CD4-positive, alpha-beta T cell (primary cell): ENCODE data around the gene C2orf42. TPM values are rescaled to one million over a fixed set of nuclear protein-coding genes. Genes with fewer than 3 reads are reported as not detected.

Source experiments
- ATAC-seq: fragments of 200-7000 bp; cut with Tn5 transposase; one replicate; pipeline ENCODE4 v1.10.0; 2022; ENCODE audit warnings: mild to moderate bottlenecking; ENCODE audit not compliant: poor library complexity
- CTCF ChIA-PET: fragments of 350-600 bp; sonication (Branson Sonifier 250); formaldehyde crosslinking; loops from one replicate; lab custom pipeline; 2021; ENCODE audit warnings: antibody characterized with exemption, inconsistent platforms; lab: Charles Lee
- POLR2A ChIA-PET: fragments of 350-600 bp; sonication (Branson Sonifier 250); formaldehyde crosslinking; loops from one replicate; lab custom pipeline; 2021; ENCODE audit warnings: antibody characterized with exemption, inconsistent platforms; lab: Charles Lee
- DNase-seq, 14 experiments: peaks; one replicate each; pipeline ENCODE4 v3.0.0-alpha.2; 2013 to 2020; ENCODE audit warnings: mixed read lengths in 2 of 14
- H3K27ac ChIP-seq, 2 donors: one replicate each; pipeline versions ENCODE4 v1.5.1 to v1.7.0; 2013; ENCODE audit warnings: low read length in 2 of 2, low read depth in 1 of 2, mild to moderate bottlenecking in 1 of 2
- H3K27me3 ChIP-seq, 2 experiments: 1 replicate in 1 of 2; 2 replicates in 1 of 2; pipeline versions ENCODE4 v1.6.1 to v1.7.0; 2013; ENCODE audit warnings: low read length in 2 of 2, control low read depth in 1 of 2, mild to moderate bottlenecking in 1 of 2, moderate library complexity in 1 of 2; ENCODE audit not compliant: insufficient read depth in 2 of 2, control insufficient read depth in 1 of 2
- H3K36me3 ChIP-seq: one replicate; pipeline ENCODE4 v1.6.1; 2013; ENCODE audit warnings: low read length, control low read depth; ENCODE audit not compliant: insufficient read depth
- H3K4me1 ChIP-seq: one replicate; pipeline ENCODE4 v1.6.1; 2013; ENCODE audit warnings: low read length, control low read depth; ENCODE audit not compliant: insufficient read depth
- H3K4me3 ChIP-seq: one replicate; pipeline ENCODE4 v1.5.1; 2013; ENCODE audit warnings: mild to moderate bottlenecking, low read length, moderate library complexity
- H3K9me3 ChIP-seq, 2 experiments: 1 replicate in 1 of 2; 2 replicates in 1 of 2; pipeline versions ENCODE4 v1.6.1 to v1.7.0; 2013; ENCODE audit warnings: low read length in 2 of 2, mild to moderate bottlenecking in 2 of 2, control low read depth in 1 of 2, moderate library complexity in 1 of 2; ENCODE audit not compliant: control insufficient read depth in 1 of 2, insufficient read depth in 1 of 2
- H3K27ac Mint-ChIP-seq: one replicate; pipeline ENCODE4 v1.8.0; 2020; ENCODE audit warnings: mixed read lengths
- H3K27me3 Mint-ChIP-seq: one replicate; pipeline ENCODE4 v1.8.0; 2021; ENCODE audit warnings: mixed read lengths
- H3K36me3 Mint-ChIP-seq: one replicate; pipeline ENCODE4 v1.8.0; 2021; ENCODE audit warnings: low read depth, mixed read lengths
- H3K4me1 Mint-ChIP-seq: one replicate; pipeline ENCODE4 v1.8.0; 2021; ENCODE audit warnings: low read depth, mixed read lengths
- H3K4me3 Mint-ChIP-seq: one replicate; pipeline ENCODE4 v1.8.0; 2020; ENCODE audit warnings: mild to moderate bottlenecking, mixed read lengths
- H3K9me3 Mint-ChIP-seq: one replicate; pipeline ENCODE4 v1.8.0; 2020; ENCODE audit warnings: mixed read lengths
- intact Hi-C, 2 experiments: fragments of 100-400 bp; cut with DNase I in 1 of 2; cut with micrococcal nuclease in 1 of 2; formaldehyde crosslinking; loops; one replicate each; pipeline versions ENCODE4 v1.15.1 to v1.9.0; 2023 to 2025; cut with DNase I, micrococcal nuclease
- total RNA-seq, 174 experiments: library from RNA in 2 of 174; stranded (reverse) in 2 of 174; gene quantifications; one replicate each; pipeline ENCODE4 v1.2.3 and lab custom pipeline; 2021 to 2026
- TF ChIP-seq, protein P1 (sequence below): fragments of 200-600 bp; IDR thresholded peaks from one replicate; pipeline ENCODE4 v1.8.0; 2022; ENCODE audit warnings: antibody characterized with exemption, mild to moderate bottlenecking

The C2orf42 gene
- total RNA-seq, 2 experiments from 2014 or later: 16.9 to 18.4 TPM

DNA sequence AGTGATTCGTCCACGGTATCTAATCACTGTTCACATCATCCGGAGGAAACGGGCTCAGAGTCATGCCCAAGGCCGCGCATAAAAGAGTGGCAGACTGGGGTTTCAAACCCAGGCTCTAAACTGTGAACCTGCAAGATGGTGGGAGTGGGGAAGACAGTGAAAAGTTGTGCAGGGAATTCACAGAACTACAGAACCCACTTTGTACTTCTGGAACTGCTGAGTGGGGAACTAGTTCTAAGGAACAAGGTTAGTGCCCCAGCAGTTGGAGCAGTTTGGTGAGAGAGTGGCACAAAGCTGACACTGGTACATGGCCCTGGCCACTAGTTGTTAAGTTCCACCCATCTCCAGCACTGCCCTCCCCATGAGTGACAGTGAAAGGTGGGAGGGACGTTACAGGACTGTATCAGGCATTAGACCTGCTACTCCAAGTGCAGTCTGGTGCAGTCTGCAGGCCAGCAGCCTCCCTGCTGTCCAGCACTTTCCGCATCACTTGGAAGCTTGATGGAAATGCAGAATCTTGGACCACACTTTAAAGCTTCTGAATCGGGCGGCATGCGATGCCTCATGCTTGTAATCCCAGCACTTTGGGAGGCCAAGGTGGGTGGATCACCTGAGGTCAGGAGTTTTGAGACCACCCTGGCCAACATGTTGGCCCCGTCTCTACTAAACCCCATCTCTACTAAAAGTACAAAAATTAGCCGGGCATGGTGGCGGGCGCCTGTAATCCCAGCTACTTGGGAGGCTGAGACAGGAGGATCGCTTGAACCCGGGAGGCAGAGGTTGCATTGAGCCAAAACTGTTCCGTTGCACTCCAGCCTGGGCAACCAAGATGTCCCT lies 47.3 kb downstream of the C2orf42 start:
- ATAC-seq: peak; percentile 21
- peak overlapping the region; percentile 97 to 99 for H3K27ac ChIP-seq
- CTCF ChIA-PET: interaction anchor here (0.6 to 5.6 kb wide), 16 partner anchors 10 to 231 kb away, joined by 3 to 55 read pairs (median 6); partner anchors contain the start of genes C2orf42, MXD1, PCBP1 and SNRPG
- no peaks in the 10 kb centered on the region for H3K9me3 ChIP-seq
- Mint-ChIP-seq H3K27me3 (no peaks in the 10 kb centered on the region), H3K4me3 (peak overlapping the region; percentile 99), H3K27ac (peak overlapping the region; percentile 99), H3K4me1 (peaks cover 49% of the 10 kb centered on the region), H3K9me3 (no peaks in the 10 kb centered on the region), H3K36me3 (peaks cover 15% of the 10 kb centered on the region)
- TF ChIP-seq, protein P1, sequence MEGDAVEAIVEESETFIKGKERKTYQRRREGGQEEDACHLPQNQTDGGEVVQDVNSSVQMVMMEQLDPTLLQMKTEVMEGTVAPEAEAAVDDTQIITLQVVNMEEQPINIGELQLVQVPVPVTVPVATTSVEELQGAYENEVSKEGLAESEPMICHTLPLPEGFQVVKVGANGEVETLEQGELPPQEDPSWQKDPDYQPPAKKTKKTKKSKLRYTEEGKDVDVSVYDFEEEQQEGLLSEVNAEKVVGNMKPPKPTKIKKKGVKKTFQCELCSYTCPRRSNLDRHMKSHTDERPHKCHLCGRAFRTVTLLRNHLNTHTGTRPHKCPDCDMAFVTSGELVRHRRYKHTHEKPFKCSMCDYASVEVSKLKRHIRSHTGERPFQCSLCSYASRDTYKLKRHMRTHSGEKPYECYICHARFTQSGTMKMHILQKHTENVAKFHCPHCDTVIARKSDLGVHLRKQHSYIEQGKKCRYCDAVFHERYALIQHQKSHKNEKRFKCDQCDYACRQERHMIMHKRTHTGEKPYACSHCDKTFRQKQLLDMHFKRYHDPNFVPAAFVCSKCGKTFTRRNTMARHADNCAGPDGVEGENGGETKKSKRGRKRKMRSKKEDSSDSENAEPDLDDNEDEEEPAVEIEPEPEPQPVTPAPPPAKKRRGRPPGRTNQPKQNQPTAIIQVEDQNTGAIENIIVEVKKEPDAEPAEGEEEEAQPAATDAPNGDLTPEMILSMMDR: no peak
- H3K36me3 ChIP-seq: no peaks in the 10 kb centered on the region
- no peaks in the 10 kb centered on the region for H3K27me3 ChIP-seq
- H3K4me3 ChIP-seq: peak overlapping the region; percentile 65
- peaks cover 52% of the 10 kb centered on the region for H3K4me1 ChIP-seq
- intact Hi-C loops: loop anchor here (2.0 kb wide), 1 partner anchor 47 kb away; the partner anchor contains the start of gene C2orf42 (in 2 of the 2)
- POLR2A ChIA-PET: interaction anchor here (0.6 to 15.8 kb wide), 33 partner anchors 8 to 706 kb away, joined by 3 to 932 read pairs (median 5); partner anchors contain the start of genes AAK1, C2orf42, GMCL1 and MXD1
- DNase-seq: peak in 11 of 14 experiments; percentile 24 to 77 (median 44)

DNA sequence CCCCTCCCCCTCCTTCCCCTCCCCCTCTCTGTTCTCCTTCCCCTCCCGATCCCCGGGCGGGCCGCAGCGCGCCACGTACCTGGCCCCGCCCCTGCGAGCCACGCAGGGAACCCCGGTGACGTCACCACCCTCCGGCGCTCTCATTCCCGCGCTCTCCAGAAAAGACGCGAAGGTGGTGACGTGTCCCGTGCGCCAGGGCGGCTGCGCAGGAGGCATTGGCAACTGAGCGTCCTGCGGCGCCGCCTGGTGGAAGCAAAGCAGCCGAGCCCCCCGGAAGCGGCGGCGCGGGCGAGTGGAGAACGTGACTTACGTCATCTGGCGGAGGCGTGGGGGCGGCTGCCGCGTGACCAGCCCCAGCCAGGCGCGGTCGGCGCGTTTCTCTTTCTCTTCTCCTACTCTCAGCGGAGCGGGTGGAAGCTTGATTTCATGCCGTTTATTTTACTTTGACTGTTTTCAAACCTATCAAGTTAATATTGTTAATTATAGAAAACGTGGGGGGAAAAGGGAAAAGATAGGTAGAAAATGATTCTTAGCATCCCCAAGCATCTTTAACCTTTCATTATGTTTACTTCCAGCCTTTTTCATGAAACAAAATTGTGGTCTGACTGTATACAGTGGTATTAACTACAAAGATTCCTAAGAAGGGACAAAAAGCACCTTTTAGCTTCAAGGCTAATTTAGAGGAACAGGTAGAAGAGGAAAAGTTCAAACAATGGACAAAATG lies 48.1 kb downstream of the C2orf42 start:
- ChIA-PET CTCF (interaction anchor here (0.6 to 5.6 kb wide), 17 partner anchors 10 to 230 kb away, joined by 3 to 55 read pairs (median 5); partner anchors contain the start of genes C2orf42, MXD1, PCBP1 and SNRPG), POLR2A (interaction anchor here (0.6 to 15.8 kb wide), 33 partner anchors 9 to 705 kb away, joined by 3 to 932 read pairs (median 5); partner anchors contain the start of genes AAK1, C2orf42, GMCL1 and MXD1)
- H3K4me3 Mint-ChIP-seq: peak overlapping the region; percentile 99
- Histone ChIP-seq H3K4me1 (peaks cover 60% of the 10 kb centered on the region), H3K9me3 (no peaks in the 10 kb centered on the region), H3K27ac (peak overlapping the region; percentile 97 to 99), H3K36me3 (no peaks in the 10 kb centered on the region), H3K4me3 (peak overlapping the region; percentile 65), H3K27me3 (no peaks in the 10 kb centered on the region)
- TF ChIP-seq, protein P1: peak; percentile 86
- intact Hi-C loops: loop anchor here (1.0 to 2.0 kb wide), 5 partner anchors 17 to 230 kb away; partner anchors contain the start of genes C2orf42 (in 2 of the 2) and PCBP1 (in 1 of the 2)
- DNase-seq (peak; percentile 98 to 100 (median 100)), ATAC-seq (peak; percentile 74)
- no peaks in the 10 kb centered on the region for H3K9me3 Mint-ChIP-seq
- peaks cover 15% of the 10 kb centered on the region for H3K36me3 Mint-ChIP-seq
- H3K27me3 Mint-ChIP-seq: no peaks in the 10 kb centered on the region
- H3K27ac Mint-ChIP-seq: peak overlapping the region; percentile 99
- H3K4me1 Mint-ChIP-seq: peaks cover 54% of the 10 kb centered on the region
